NCI-H187 treated with DMSO at 0.1 percent for 48 hours (cell line): ENCODE results near the gene RUFY3.
A peak's percentile ranks its signal among the peaks of the same experiment; 100 is the strongest.
"Not testable (repeated sequence)": the region's sequence is repeated elsewhere in the genome, so short reads cannot be mapped to it uniquely, and the experiment has no call there.

ENCODE experiments used
- DNase-seq: peaks from one replicate; lab custom pipeline; 2025; lab: John Stamatoyannopoulos, UW

RUFY3 gene

GRCh38 chr4:70787496-70787895 lies 65.7 kb downstream of the RUFY3 start:
- DNase-seq, result no peak

GRCh38 chr4:70788733-70789132 lies 67.0 kb downstream of the RUFY3 start:
- DNase-seq, result no peak

GRCh38 chr4:70793626-70794025 lies 71.9 kb downstream of the RUFY3 start:
- DNase-seq, result no peak

- DNase-seq, result no peak
Observed at GRCh38 chr4:70801265-70801809, 79.6 kb downstream of the RUFY3 start.

- no peak for DNase-seq
Observed at GRCh38 chr4:70802928-70803580, 81.3 kb downstream of the RUFY3 start.

- DNase-seq, result no peak
Observed at GRCh38 chr4:70808151-70808550, 86.4 kb downstream of the RUFY3 start.

- no peak for DNase-seq
Observed at GRCh38 chr4:70815370-70815769, 93.6 kb downstream of the RUFY3 start.

- no peak for DNase-seq
Observed at GRCh38 chr4:70816894-70817293, 95.1 kb downstream of the RUFY3 start.

- no peak for DNase-seq
Observed at GRCh38 chr4:70818173-70818855, 96.5 kb downstream of the RUFY3 start.

- DNase-seq, result no peak
Observed at GRCh38 chr4:70818921-70819320, 97.2 kb downstream of the RUFY3 start.

GRCh38 chr4:70829015-70829414 lies 107.3 kb downstream of the RUFY3 start:
- DNase-seq, result no peak

GRCh38 chr4:70829492-70829891 lies 107.7 kb downstream of the RUFY3 start:
- no peak for DNase-seq

GRCh38 chr4:70830054-70830453 lies 108.3 kb downstream of the RUFY3 start:
- DNase-seq, result no peak

GRCh38 chr4:70831293-70831692 lies 109.5 kb downstream of the RUFY3 start:
- no peak for DNase-seq

GRCh38 chr4:70833675-70834074 lies 111.9 kb downstream of the RUFY3 start:
- no peak for DNase-seq

GRCh38 chr4:70836081-70836480 lies 114.3 kb downstream of the RUFY3 start:
- DNase-seq, result no peak

- no peak for DNase-seq
Observed at GRCh38 chr4:70838204-70838603, 116.4 kb downstream of the RUFY3 start.

- peak; percentile 11 for DNase-seq
Observed at GRCh38 chr4:70838666-70839588, 117.2 kb downstream of the RUFY3 start.

GRCh38 chr4:70839589-70840093 lies 117.9 kb downstream of the RUFY3 start, which contains the start of gene GRSF1:
Gene GRSF1 (minus strand): TSS chr4:70839890. CDS start chr4:70839827, 63 bp downstream.
- DNase-seq, result peak; percentile 67

GRCh38 chr4:70840137-70840536 lies 118.4 kb downstream of the RUFY3 start:
- not testable (repeated sequence) for DNase-seq

GRCh38 chr4:70840631-70841030 lies 118.9 kb downstream of the RUFY3 start:
- not testable (repeated sequence) for DNase-seq

- no peak for DNase-seq
Observed at GRCh38 chr4:70841211-70841610, 119.4 kb downstream of the RUFY3 start.
